Mononuclear cell (primary cell): ENCODE results near the gene ADAP2. TPM values are rescaled to one million over a fixed set of nuclear protein-coding genes. Genes with fewer than 3 reads are reported as not detected.
"Not testable (repeated sequence)": the region's sequence is repeated elsewhere in the genome, so short reads cannot be mapped to it uniquely, and the experiment has no call there.

Experiments used
- H3K27me3 ChIP-seq: 2 replicates; pipeline ENCODE4 v1.6.0; 2011; ENCODE audit warnings: low read length, control low read depth; ENCODE audit not compliant: insufficient read depth
- H3K4me1 ChIP-seq: 2 replicates; pipeline ENCODE4 v1.5.1; 2011; ENCODE audit warnings: mild to moderate bottlenecking, low read length, control low read depth; ENCODE audit not compliant: insufficient read depth
- H3K4me3 ChIP-seq: 2 replicates; pipeline ENCODE4 v1.5.1; 2011; ENCODE audit warnings: mild to moderate bottlenecking, low read length, moderate library complexity
- H3K9me3 ChIP-seq: 2 replicates; pipeline ENCODE4 v1.5.1; 2011; ENCODE audit warnings: low read depth, mild to moderate bottlenecking, control low read depth, low read length
- total RNA-seq: library from RNA; depleted of rRNA; stranded (reverse); fragments of >200 nt; gene quantifications from one replicate; pipeline ENCODE4 v1.2.3, GENCODE V29; 2012

Gene ADAP2
- total RNA-seq, 1 donor = 20.8 TPM

DNA sequence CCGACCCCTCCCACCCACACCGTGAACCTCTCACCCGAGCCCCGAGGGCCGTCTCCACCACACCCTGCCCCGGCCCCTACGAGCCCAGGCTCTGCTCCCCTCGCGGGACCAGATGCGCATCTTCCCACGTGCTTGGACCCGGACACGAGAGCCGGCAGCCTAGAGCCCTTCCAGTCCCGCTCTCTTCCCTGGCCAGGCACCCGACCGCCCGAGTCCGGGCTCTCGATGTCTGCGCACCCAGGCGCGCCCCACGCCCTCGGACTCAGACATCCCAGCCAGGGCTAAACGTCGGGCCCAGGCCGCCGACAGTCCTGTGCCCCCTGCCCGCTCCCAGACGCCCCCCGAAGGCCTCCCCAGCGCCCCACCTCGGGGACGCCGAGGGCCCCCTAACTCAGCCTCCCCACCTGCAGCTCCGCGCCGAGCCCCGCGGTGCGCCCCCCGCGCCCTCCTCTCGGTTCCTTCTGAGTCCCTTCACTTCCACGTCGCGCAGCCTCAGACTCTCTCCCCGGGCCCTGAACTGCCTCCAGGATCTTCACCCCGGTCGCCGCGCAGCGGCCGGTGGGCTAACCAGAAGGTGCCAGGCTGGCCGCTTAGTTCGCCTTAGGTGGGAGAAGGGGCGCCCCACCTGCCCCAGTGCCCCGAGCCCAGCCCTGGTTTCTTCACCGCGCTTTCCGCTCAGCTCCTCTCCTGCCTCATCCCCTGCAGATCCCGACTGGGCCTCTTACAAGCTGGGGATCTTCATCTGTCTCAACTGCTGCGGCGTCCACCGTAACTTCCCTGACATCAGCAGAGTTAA lies 688 bp downstream of the ADAP2 start:
- H3K4me3 ChIP-seq = peak overlapping the region; percentile 47
- H3K27me3 ChIP-seq = peaks cover 19% of the 10 kb centered on the region
- no peaks in the 10 kb centered on the region for H3K9me3 ChIP-seq
- peaks cover 24% of the 10 kb centered on the region for H3K4me1 ChIP-seq

DNA sequence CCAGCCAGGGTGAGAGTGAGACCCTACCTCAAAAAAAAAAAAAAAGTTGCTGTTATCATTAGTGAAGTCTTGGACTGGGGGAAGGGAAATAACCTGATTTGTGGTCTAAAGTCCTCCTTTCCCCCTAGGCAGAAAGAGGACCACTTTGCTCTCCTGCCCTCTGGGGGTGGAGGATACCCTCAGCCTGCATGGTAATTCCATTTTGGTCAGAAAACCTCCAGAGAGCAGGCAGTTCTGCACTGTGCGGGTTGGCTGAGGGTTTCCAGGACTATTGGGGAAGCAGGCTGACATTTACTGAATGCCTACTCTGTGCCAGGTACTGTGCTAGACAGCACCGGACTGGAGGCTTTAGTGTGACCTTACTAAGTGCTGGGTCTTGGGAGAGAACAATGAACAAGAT lies 2.6 kb downstream of the ADAP2 start:
- Histone ChIP-seq H3K4me1 (peaks cover 24% of the 10 kb centered on the region), H3K4me3 (no peak overlapping the region), H3K9me3 (no peaks in the 10 kb centered on the region), H3K27me3 (peaks cover 19% of the 10 kb centered on the region)

DNA sequence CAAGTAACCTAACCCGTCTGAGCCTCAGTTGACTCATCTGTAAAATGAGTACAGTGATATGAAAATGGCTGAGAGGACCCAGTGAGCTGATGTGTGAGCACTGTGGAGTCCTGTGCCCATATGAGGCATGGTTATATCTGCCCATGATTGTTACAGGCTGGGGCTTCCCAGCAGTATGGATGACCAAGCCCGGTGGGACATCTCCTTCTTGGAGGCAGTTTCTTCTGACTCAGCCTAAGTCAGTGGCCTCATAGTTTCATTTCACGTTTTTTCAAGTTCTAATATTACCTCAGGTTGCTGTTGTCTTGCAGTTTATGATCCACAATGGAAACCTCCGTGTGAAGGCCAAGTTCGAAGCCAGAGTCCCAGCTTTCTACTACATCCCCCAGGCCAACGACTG lies 4.8 kb downstream of the ADAP2 start:
- H3K9me3 ChIP-seq = no peaks in the 10 kb centered on the region

DNA sequence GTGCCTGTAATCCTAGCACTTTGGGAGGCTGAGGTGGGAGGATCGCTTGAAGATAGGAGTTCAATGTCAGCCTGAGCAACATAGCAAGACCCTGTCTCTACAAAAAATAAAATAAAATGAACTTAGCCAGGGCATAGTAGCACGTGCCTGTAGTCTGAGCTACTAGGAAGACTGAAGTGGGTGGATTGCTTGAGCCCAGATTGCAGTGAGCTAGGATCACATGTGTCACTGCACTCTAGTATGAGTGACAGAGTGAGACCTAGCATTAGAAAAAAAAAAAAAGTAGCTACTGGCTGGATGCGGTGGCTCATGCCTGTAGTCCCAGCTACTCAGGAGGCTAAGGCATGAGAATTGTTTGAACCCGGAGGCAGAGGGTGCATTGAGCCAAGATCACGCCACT lies 6.0 kb downstream of the ADAP2 start:
- no peaks in the 10 kb centered on the region for H3K9me3 ChIP-seq
- H3K4me3 ChIP-seq = no peak overlapping the region
- peaks cover 7% of the 10 kb centered on the region for H3K27me3 ChIP-seq
- H3K4me1 ChIP-seq = peaks cover 10% of the 10 kb centered on the region

More for the DNA sequence above, 4.8 kb downstream of the ADAP2 start:
- H3K4me3 ChIP-seq = no peak overlapping the region
- H3K4me1 ChIP-seq = peaks cover 17% of the 10 kb centered on the region
- H3K27me3 ChIP-seq = peaks cover 10% of the 10 kb centered on the region

DNA sequence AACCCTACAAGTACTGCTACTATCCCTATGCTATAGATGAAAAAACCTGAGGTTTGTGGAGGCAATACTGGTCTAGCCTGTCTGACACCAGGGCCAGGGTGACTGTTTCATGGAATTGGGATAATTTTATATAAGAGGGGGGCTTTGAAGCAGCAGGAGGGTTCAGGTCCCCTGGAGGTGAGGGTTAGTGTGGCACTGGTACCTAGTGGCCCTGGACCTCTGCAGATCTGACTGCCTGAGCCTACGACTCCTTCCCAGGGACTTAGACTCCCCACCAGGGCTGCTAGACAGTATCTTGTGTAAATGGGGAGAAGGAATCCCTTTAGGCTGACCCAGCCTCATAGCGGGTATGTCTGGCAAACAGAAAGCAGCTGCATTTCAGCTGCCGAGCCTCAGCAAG lies 6.8 kb downstream of the ADAP2 start:
- peaks cover 3% of the 10 kb centered on the region for H3K4me1 ChIP-seq
- no peak overlapping the region for H3K4me3 ChIP-seq
- peaks cover 5% of the 10 kb centered on the region for H3K27me3 ChIP-seq
- no peaks in the 10 kb centered on the region for H3K9me3 ChIP-seq

DNA sequence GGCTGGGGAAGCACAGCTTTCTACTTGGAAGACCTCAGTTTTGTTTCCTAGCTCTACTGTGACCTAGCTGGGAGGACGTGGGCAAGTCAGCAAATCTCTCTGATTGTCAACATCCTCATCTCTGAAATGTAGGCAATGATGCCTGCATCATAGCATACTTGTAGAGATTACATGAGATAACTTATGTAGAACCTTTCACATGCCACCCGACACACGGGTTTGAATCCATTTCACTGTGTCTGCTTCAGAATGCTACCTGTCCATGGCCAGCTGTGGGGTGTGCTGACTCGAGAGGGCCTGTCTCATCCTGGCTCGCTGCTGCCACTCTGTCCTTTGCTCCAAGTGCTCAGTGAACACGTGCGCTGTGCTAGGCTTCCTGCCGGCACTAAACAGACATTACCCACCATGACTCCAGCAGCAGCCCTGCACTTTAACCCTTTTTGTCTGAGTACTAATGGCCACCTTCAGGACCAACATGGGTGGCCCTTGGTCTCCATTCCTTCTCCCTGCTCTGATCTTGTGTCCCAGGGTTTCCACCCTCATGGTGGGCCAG lies 7.4 kb downstream of the ADAP2 start:
- Histone ChIP-seq H3K27me3 (peaks cover 5% of the 10 kb centered on the region), H3K4me3 (no peak overlapping the region), H3K9me3 (no peaks in the 10 kb centered on the region), H3K4me1 (peaks cover 3% of the 10 kb centered on the region)

DNA sequence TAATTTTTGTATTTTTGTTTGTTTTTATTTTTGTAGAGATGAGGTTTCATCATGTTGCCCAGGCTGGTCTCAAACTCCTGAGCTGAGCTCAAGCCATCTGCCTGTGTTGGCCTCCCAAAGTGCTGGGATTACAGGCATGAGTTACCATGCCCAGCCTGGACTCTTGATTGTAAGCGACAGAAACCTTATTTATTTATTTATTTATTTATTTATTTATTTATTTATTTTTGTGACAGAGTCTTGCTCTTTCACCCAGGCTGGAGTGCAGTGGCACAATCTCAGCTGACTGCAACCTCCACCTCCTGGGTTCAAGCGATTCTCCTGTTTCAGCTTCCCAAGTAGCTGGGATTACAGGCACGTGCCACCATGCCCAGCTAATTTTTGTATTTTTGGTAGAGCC lies 8.1 kb downstream of the ADAP2 start:
- H3K4me3 ChIP-seq, H3K9me3 ChIP-seq, H3K27me3 ChIP-seq, H3K4me1 ChIP-seq: not testable (repeated sequence)

DNA sequence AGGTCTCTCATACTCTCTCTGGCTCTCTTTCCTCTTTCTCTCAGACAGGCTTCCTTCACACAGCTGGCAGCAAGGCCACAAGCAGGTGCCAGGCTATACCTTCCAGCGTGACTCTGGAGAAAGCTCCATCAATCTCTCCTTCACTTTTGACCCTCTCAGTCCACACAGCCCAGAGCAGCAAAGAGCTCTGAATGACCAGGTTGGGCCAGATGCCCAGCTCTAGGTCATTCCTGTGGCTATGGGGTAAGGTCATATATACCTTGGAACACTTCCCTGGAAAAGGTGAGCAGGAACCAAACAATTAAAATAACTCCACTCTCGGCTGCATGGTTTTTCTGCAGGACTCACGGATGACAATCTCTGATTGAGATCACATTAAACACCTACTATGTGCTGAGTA lies 8.8 kb downstream of the ADAP2 start:
- H3K9me3 ChIP-seq = no peaks in the 10 kb centered on the region
- no peaks in the 10 kb centered on the region for H3K27me3 ChIP-seq
- H3K4me1 ChIP-seq = no peaks in the 10 kb centered on the region
- no peak overlapping the region for H3K4me3 ChIP-seq

DNA sequence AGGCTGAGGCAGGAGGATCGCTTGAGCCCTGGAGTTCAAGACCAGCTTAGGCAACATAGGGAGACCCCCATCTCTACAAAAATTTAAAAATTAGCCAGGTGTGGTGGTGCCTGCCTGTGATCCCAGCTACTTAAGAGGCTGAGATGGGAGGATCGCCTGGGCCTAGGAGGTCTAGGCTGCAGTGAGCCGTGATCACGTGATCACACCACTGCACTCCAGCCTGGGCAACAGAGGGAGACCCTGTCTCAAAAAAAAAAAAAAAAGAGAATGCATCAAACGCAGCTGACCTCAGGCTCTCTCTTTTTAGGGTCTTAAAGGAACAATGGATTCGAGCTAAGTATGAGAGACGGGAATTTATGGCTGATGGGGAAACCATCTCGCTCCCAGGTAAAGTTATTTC lies 9.8 kb downstream of the ADAP2 start:
- not testable (repeated sequence) for H3K4me3 ChIP-seq, H3K27me3 ChIP-seq, H3K9me3 ChIP-seq, H3K4me1 ChIP-seq

DNA sequence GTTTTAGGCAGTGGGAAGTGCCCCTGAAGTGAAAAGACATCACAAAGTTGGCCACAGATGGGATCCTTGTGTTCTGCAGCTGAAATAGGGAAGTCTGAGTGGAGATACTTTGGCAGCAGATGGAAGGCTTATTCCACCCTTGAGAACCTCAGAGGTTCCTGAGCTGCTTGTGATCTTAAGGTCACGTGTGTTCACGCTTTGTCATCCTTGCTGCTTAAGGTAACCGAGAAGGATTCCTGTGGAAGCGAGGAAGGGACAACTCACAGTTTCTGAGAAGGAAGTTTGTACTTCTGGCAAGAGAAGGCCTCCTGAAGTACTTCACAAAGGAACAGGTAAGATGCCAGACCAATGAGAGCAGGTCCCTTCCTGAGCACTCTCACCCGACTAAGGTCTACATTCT lies 12.2 kb downstream of the ADAP2 start:
- no peaks in the 10 kb centered on the region for H3K9me3 ChIP-seq
- H3K4me3 ChIP-seq = no peak overlapping the region
- no peaks in the 10 kb centered on the region for H3K27me3 ChIP-seq
- peaks cover 9% of the 10 kb centered on the region for H3K4me1 ChIP-seq

DNA sequence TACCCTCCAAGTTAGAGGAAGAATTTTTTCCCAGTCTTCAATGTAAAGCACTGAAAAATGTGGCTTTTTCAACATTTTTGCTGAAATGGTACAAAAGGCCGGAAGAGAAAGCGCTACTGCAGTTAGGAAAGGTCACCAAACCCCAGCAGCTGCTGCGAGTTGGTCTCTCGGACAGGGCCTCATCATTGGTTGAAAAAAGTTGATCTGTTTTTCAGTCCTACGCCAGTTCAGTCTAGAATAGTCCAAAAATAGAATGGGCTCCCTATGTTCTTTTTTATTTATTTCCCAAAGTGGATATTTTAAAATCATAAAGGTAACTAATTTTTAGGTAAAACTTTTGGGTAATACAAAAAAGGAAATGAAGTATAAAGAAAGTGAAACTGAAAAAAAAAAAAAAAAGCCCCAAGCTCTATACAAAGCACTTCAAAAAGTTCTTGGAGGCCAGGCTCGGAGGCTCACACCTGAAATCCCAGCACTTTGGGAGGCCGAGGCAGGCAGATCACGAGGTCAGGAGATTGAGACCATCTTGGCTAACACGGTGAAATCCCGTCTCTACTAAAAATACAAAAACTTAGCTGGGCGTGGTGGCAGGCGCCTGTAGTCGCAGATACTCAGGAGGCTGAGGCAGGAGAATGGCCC lies 17.4 kb downstream of the ADAP2 start:
- Histone ChIP-seq H3K4me3 (no peak overlapping the region), H3K9me3 (no peaks in the 10 kb centered on the region), H3K4me1 (peaks cover 11% of the 10 kb centered on the region), H3K27me3 (no peaks in the 10 kb centered on the region)

DNA sequence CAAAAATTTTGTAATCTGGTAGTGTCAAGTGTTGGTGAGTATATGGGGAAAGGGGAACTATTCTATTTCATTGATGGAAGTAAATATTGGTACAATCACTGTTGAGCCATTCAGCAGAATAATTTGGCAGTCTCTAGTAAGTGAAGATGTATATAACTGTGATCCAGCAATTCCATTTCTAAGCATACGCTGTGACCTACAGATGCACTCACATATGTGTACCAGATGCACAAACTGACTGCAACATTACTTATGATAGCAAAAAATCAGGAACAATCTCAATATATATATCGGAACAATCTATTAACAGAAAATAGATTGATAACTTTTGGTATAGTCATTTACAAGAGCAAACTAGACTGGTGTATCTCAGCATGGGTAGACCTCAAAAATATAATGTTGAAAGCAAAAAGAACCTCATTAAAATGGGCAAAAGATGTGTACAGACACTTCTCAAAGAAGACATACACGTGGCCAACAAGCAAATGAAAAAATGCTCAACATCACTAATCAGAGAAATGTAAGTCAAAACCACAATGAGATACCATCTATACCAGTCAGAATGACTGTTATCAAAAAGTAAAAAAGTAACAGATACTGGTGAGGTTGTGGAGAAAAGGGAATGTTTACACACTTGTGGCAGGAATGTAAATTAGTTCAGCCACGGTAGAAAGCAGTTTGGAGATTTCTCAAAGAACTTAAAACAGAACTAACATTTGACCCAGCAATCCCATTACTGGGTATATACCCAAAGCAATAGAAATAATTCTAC lies 20.7 kb downstream of the ADAP2 start:
- H3K4me3 ChIP-seq = no peak overlapping the region

DNA sequence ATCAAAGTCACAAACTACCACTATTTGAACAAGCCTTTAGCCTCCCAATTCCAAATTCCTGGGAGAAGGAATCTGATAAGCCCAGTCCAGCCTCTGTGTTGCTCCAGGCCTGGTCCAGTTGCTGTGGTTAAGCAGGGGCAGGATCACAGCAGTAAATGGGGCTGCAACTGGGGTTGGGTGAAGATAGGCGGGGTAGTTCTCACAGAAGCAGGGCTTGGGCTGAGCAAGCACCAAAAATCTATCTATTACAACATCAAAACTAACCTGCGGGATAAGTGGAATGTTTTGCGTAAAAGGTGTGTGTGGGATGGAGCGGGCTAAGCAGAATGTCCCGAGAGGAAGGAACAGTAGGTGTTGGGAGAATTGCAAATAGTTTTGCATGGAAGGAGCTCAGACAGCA lies 26.1 kb downstream of the ADAP2 start:
- Histone ChIP-seq H3K4me3 (no peak overlapping the region), H3K4me1 (peaks cover 32% of the 10 kb centered on the region), H3K9me3 (no peaks in the 10 kb centered on the region), H3K27me3 (no peaks in the 10 kb centered on the region)

More for the DNA sequence above, 20.7 kb downstream of the ADAP2 start:
- Histone ChIP-seq H3K4me1 (peaks cover 7% of the 10 kb centered on the region), H3K27me3 (no peaks in the 10 kb centered on the region), H3K9me3 (no peaks in the 10 kb centered on the region)

DNA sequence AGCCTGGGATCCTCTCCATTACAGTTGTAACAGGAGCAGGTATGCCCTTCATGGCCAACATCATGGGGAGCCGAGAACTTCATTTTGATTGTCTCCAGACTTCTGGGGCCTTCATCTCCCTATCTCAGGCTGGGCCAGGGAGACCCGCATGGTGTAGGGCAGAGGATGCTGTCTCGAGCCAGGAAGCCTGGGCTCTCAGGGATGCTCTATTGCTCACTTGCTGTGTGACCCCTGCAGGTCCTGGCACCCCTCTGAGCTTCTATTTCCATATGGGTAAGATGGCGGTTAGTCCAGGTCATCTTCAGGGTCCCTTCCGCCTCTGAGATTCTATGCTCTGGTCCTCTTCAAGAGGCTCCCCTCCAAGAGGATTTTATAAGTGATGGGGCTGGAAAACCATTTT lies 28.4 kb downstream of the ADAP2 start:
- H3K4me3 ChIP-seq = no peak overlapping the region
- H3K9me3 ChIP-seq = no peaks in the 10 kb centered on the region
- no peaks in the 10 kb centered on the region for H3K27me3 ChIP-seq
- H3K4me1 ChIP-seq = peaks cover 56% of the 10 kb centered on the region
